ENCODE results near the gene METTL1. TPM values are rescaled to one million over a fixed set of nuclear protein-coding genes. Genes with fewer than 3 reads are reported as not detected.

METTL1 gene
- total and polyA plus RNA-seq, 2 donors from 2014 or later = 23.4 to 69.4 TPM

- H3K4me1 ChIP-seq (ENCODE audit: control insufficient read depth in 2 of 3, insufficient read depth in 2 of 3, low read depth in 1 of 3, low read length in 3 of 3) = peaks cover 0 to 33% (median 27%) of the 10 kb centered on the region in 3 donors
- H3K36me3 ChIP-seq (ENCODE audit: control insufficient read depth in 2 of 3, insufficient read depth in 3 of 3, low read length in 3 of 3) = peaks cover 5 to 19% (median 17%) of the 10 kb centered on the region in 3 donors
- intact Hi-C loops (cut with DNase I) = no loop called here
- DNase-seq = no peak
- TF ChIP-seq, protein P1, sequence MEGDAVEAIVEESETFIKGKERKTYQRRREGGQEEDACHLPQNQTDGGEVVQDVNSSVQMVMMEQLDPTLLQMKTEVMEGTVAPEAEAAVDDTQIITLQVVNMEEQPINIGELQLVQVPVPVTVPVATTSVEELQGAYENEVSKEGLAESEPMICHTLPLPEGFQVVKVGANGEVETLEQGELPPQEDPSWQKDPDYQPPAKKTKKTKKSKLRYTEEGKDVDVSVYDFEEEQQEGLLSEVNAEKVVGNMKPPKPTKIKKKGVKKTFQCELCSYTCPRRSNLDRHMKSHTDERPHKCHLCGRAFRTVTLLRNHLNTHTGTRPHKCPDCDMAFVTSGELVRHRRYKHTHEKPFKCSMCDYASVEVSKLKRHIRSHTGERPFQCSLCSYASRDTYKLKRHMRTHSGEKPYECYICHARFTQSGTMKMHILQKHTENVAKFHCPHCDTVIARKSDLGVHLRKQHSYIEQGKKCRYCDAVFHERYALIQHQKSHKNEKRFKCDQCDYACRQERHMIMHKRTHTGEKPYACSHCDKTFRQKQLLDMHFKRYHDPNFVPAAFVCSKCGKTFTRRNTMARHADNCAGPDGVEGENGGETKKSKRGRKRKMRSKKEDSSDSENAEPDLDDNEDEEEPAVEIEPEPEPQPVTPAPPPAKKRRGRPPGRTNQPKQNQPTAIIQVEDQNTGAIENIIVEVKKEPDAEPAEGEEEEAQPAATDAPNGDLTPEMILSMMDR (IDR thresholded peaks at IDR 0.05; ENCODE audit: borderline replicate concordance, extremely low read depth, insufficient read depth) = no peak
- FAIRE-seq = no peak
- no peak overlapping the region for H3K4me3 ChIP-seq (ENCODE audit: low read length in 3 of 3)
- H3K27ac ChIP-seq (ENCODE audit: low read depth in 2 of 2, low read length in 2 of 2) = no peak overlapping the region
- no peaks in the 10 kb centered on the region for H3K9me3 ChIP-seq (ENCODE audit: control insufficient read depth in 2 of 3, insufficient read depth in 1 of 3, low read length in 3 of 3)
- peak overlapping the region in 1 of 3 donors; percentile 8 for H3K9ac ChIP-seq (ENCODE audit: low read length in 3 of 3)
- H3K27me3 ChIP-seq (ENCODE audit: control insufficient read depth, insufficient read depth, low read length) = no peaks in the 10 kb centered on the region
Observed at GRCh38 chr12:57783861-57784260, 12.0 kb upstream of the METTL1 start.

- Histone ChIP-seq H3K9ac (ENCODE audit: low read length in 3 of 3) (peak overlapping the region; percentile 12 to 99 (median 92)), H3K4me1 (ENCODE audit: control insufficient read depth in 2 of 3, insufficient read depth in 2 of 3, low read depth in 1 of 3, low read length in 3 of 3) (peaks cover 0 to 33% (median 27%) of the 10 kb centered on the region in 3 donors), H3K27ac (ENCODE audit: low read depth in 2 of 2, low read length in 2 of 2) (no peak overlapping the region), H3K4me3 (ENCODE audit: low read length in 3 of 3) (peak overlapping the region; percentile 86 to 99 (median 99)), H3K27me3 (ENCODE audit: control insufficient read depth, insufficient read depth, low read length) (no peaks in the 10 kb centered on the region), H3K36me3 (ENCODE audit: control insufficient read depth in 2 of 3, insufficient read depth in 3 of 3, low read length in 3 of 3) (peaks cover 5 to 16% (median 16%) of the 10 kb centered on the region in 3 donors), H3K9me3 (ENCODE audit: control insufficient read depth in 2 of 3, insufficient read depth in 1 of 3, low read length in 3 of 3) (no peaks in the 10 kb centered on the region)
- FAIRE-seq (no peak), DNase-seq (no peak)
- intact Hi-C loops (cut with DNase I) = no loop called here
- TF ChIP-seq, protein P1 (IDR thresholded peaks at IDR 0.05; ENCODE audit: borderline replicate concordance, extremely low read depth, insufficient read depth) = no peak
Observed at GRCh38 chr12:57783466-57783801, 11.5 kb upstream of the METTL1 start.

DNA sequence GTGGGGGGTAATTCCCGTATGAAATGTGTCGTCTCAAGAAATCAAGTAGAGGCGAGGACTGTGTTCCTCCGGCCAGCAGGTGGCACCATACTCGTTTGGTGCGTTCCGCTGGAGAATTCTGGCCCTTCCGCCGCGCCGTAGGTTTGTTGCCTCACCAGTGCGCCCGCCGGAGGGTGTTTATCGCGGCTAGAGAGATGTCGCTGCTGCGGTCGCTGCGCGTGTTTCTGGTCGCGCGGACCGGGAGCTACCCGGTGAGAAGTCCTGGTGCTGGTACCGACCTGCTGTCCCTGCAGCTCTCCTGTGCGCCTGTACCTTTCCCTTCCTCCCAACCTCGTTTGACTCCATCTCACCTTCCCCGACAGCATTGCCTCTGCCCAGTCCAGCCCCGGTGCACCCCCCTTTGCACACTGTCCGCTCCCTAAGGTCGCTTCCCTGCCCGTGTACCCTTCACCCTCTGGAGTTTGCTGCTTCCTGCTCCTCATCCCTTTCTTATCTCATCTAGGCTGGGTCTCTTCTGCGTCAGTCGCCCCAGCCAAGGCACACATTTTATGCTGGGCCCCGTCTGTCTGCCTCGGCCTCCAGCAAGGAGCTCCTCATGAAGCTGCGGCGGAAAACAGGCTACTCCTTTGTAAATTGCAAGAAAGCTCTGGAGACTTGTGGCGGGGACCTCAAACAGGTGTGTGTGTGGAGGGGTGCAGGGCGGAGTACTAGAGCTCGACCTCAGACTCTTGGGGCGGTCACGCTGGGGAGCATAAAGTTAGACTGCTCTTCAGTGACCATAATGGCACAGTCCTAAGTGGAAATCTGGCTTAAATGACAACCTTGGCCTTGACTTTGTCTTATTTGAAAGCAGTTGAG lies 10.9 kb upstream of the METTL1 start, which contains the start of gene TSFM:
TSS of gene TSFM (plus strand) at position 180 of the 858 bp plus-strand sequence. CDS start at position 195, 15 bp downstream.
- H3K9ac ChIP-seq (ENCODE audit: low read length in 3 of 3) = peak within 1 kb of the TSS; percentile 12 to 99 (median 92)
- no peaks in the 10 kb centered on the region for H3K27me3 ChIP-seq (ENCODE audit: control insufficient read depth, insufficient read depth, low read length)
- H3K4me1 ChIP-seq (ENCODE audit: control insufficient read depth in 2 of 3, insufficient read depth in 2 of 3, low read depth in 1 of 3, low read length in 3 of 3) = peaks cover 0 to 33% (median 27%) of the 10 kb centered on the region in 3 donors
- peaks cover 5 to 16% (median 15%) of the 10 kb centered on the region in 3 donors for H3K36me3 ChIP-seq (ENCODE audit: control insufficient read depth in 2 of 3, insufficient read depth in 3 of 3, low read length in 3 of 3)
- intact Hi-C loops (cut with DNase I) = no loop called here
- DNase-seq = peak; percentile 95 to 98 (median 97)
- H3K4me3 ChIP-seq (ENCODE audit: low read length in 3 of 3) = peak within 1 kb of the TSS; percentile 86 to 99 (median 99)
- no peaks in the 10 kb centered on the region for H3K9me3 ChIP-seq (ENCODE audit: control insufficient read depth in 2 of 3, insufficient read depth in 1 of 3, low read length in 3 of 3)
- FAIRE-seq = no peak
- peak within 1 kb of the TSS; percentile 49 to 64 for H3K27ac ChIP-seq (ENCODE audit: low read depth in 2 of 2, low read length in 2 of 2)
- TF ChIP-seq, protein P1 (IDR thresholded peaks at IDR 0.05; ENCODE audit: borderline replicate concordance, extremely low read depth, insufficient read depth) = peak; percentile 94
